Gastrocnemius medialis (tissue), 4 donors: ENCODE measurements around the gene ARFGAP1. TPM values are rescaled to one million over a fixed set of nuclear protein-coding genes. Genes with fewer than 3 reads are reported as not detected.

ENCODE experiments used
- ATAC-seq, 2 donors: fragments of 150-250 bp; one replicate each; pipeline ENCODE4 v1.9.1; 2016
- DNase-seq, 2 donors: peaks; one replicate each; pipeline ENCODE4 v3.0.0-alpha.2; 2019
- H3K27ac ChIP-seq, 4 donors: fragments of 200-600 bp; sonication (generic); 1 replicate in 1 of 4; 2 replicates in 3 of 4; pipeline ENCODE4 v1.5.1; 2016 to 2018; ENCODE audit warnings: mild to moderate bottlenecking in 2 of 4, moderate library complexity in 1 of 4
- H3K27me3 ChIP-seq, 3 donors: fragments of 200-600 bp; sonication (generic) in 2 of 3; 1 replicate in 1 of 3; 2 replicates in 2 of 3; pipeline versions ENCODE4 v1.5.1 to v1.6.0; 2016 to 2019; ENCODE audit warnings: mild to moderate bottlenecking in 1 of 3, moderate library complexity in 1 of 3
- H3K36me3 ChIP-seq, 2 donors: fragments of 200-600 bp; sonication (generic) in 1 of 2; one replicate each; pipeline ENCODE4 v1.5.1; 2017 to 2018
- H3K4me1 ChIP-seq, 2 donors: fragments of 200-600 bp; sonication (generic) in 1 of 2; one replicate each; pipeline ENCODE4 v1.5.1; 2016 to 2017; ENCODE audit warnings: mild to moderate bottlenecking in 2 of 2
- H3K4me3 ChIP-seq, 4 donors: fragments of 200-600 bp; sonication (generic) in 3 of 4; 1 replicate in 1 of 4; 2 replicates in 3 of 4; pipeline ENCODE4 v1.5.1; 2016 to 2019; ENCODE audit warnings: mild to moderate bottlenecking in 2 of 4
- H3K9me3 ChIP-seq, 3 donors: fragments of 200-600 bp; sonication (generic) in 2 of 3; 1 replicate in 1 of 3; 2 replicates in 2 of 3; pipeline ENCODE4 v1.5.1; 2016 to 2019
- CTCF ChIP-seq, 5 experiments: fragments of 450-650 bp in 3 of 5; fragments of 200-600 bp in 2 of 5; sonication (generic) in 2 of 5; IDR thresholded peaks in 4 of 5; conservative IDR thresholded peaks in 1 of 5; 1 replicate in 4 of 5; 2 replicates in 1 of 5; pipeline ENCODE4 v1.5.1; 2016 to 2019; ENCODE audit warnings: antibody characterized with exemption in 5 of 5, mild to moderate bottlenecking in 3 of 5, moderate library complexity in 3 of 5
- POLR2A ChIP-seq, 2 donors: fragments of 450-650 bp; IDR thresholded peaks; one replicate each; pipeline ENCODE4 v1.6.1; 2017; ENCODE audit warnings: antibody characterized with exemption in 2 of 2, mild to moderate bottlenecking in 2 of 2, moderate library complexity in 2 of 2
- in situ Hi-C, 4 donors: fragments of 200-750 bp; cut with MboI; loops; one replicate each; pipeline versions ENCODE4 v1.15.0 to v1.8.0; 2017; ENCODE audit warnings: low sequenced_read_pairs in 4 of 4
- intact Hi-C: fragments of 100-400 bp; cut with DNase I; formaldehyde crosslinking; loops from one replicate; pipeline ENCODE4 v1.15.1; 2023; ENCODE audit warnings: low total_unique reads
- total RNA-seq, 4 donors: library from RNA; depleted of rRNA; stranded (reverse); fragments of >200 nt; gene quantifications; one replicate each; pipeline versions ENCODE4 v1.1.0 to v1.2.3, GENCODE V29; 2016

ARFGAP1 gene
- total RNA-seq, 4 donors from 2014 or later, result 15.2 to 24.4 (median 18.0) TPM

- Histone ChIP-seq H3K27ac (no peak overlapping the region), H3K4me3 (no peak overlapping the region), H3K27me3 (no peaks in the 10 kb centered on the region), H3K9me3 (no peaks in the 10 kb centered on the region), H3K36me3 (peaks cover 0 to 81% of the 10 kb centered on the region in 2 donors), H3K4me1 (no peaks in the 10 kb centered on the region)
- TF ChIP-seq CTCF (IDR thresholded peaks at IDR 0.05 in 4 of 5, conservative IDR thresholded peaks at IDR 0.05 in 1 of 5), result no peak
- TF ChIP-seq POLR2A (IDR thresholded peaks at IDR 0.05), result no peak
- intact Hi-C loops (no loop called here), in situ Hi-C loops (no loop called here)
- ATAC-seq (no peak), DNase-seq (no peak)
These were observed 10.3 kb downstream of the ARFGAP1 start for GRCh38 chr20:63282946-63283345.

DNA sequence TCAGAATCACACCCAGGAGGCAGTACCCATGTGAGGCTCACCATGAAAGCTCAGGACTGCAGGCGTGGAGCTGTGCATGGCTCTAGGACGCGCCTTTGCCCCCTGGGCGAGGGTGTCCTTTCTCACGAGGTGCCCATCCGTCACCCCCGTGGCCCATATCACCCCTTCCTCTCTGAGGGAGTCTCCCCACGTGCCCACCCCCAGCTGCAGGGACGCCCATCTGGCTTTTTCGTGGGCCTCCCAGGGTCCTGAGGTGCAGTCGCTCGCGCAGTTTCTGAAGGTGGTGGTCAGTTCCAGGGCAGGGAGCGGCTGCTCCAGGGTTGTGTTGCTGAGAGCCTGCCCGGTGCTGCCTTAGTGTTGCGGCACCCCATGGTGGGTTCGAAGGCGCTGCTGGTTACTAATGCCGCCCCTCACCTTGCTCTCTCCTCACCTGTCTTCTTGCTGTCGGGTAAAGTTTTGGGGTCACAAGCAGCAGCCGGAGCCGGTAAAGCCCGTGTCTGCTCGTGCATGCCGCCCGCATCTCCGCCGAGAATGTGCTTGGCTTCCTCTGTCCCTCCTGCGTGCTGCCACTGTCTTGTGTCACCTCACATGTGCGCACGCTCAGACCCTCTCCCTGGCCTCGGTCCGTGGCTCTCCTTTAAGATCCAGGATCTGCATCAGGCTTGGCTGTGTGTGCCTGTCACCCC, 10.9 kb downstream of the ARFGAP1 start:
- in situ Hi-C loops, result no loop called here
- intact Hi-C loops, result no loop called here
- no peak overlapping the region for H3K27ac ChIP-seq
- peaks cover 0 to 81% of the 10 kb centered on the region in 2 donors for H3K36me3 ChIP-seq
- H3K9me3 ChIP-seq, result no peaks in the 10 kb centered on the region
- H3K4me1 ChIP-seq, result no peaks in the 10 kb centered on the region
- no peaks in the 10 kb centered on the region for H3K27me3 ChIP-seq
- ATAC-seq, result no peak
- no peak for DNase-seq
- H3K4me3 ChIP-seq, result no peak overlapping the region
- TF ChIP-seq CTCF (IDR thresholded peaks at IDR 0.05 in 4 of 5, conservative IDR thresholded peaks at IDR 0.05 in 1 of 5), result no peak
- no peak for TF ChIP-seq POLR2A (IDR thresholded peaks at IDR 0.05)

GRCh38 chr20:63284083-63284440, 11.4 kb downstream of the ARFGAP1 start:
- intact Hi-C loops (no loop called here), in situ Hi-C loops (no loop called here)
- no peak for TF ChIP-seq POLR2A (IDR thresholded peaks at IDR 0.05)
- TF ChIP-seq CTCF (IDR thresholded peaks at IDR 0.05 in 4 of 5, conservative IDR thresholded peaks at IDR 0.05 in 1 of 5), result no peak
- Histone ChIP-seq H3K9me3 (no peaks in the 10 kb centered on the region), H3K4me3 (no peak overlapping the region), H3K4me1 (no peaks in the 10 kb centered on the region), H3K27ac (no peak overlapping the region), H3K36me3 (peaks cover 0 to 79% of the 10 kb centered on the region in 2 donors), H3K27me3 (no peaks in the 10 kb centered on the region)
- DNase-seq, result no peak
- no peak for ATAC-seq

GRCh38 chr20:63284544-63284949, 11.9 kb downstream of the ARFGAP1 start:
- Histone ChIP-seq H3K4me1 (no peaks in the 10 kb centered on the region), H3K27me3 (no peaks in the 10 kb centered on the region), H3K9me3 (no peaks in the 10 kb centered on the region), H3K36me3 (peaks cover 0 to 74% of the 10 kb centered on the region in 2 donors), H3K4me3 (no peak overlapping the region), H3K27ac (no peak overlapping the region)
- ATAC-seq (no peak), DNase-seq (no peak)
- TF ChIP-seq POLR2A (IDR thresholded peaks at IDR 0.05) (no peak), CTCF (IDR thresholded peaks at IDR 0.05 in 4 of 5, conservative IDR thresholded peaks at IDR 0.05 in 1 of 5) (no peak)
- in situ Hi-C loops (no loop called here), intact Hi-C loops (no loop called here)
